ENCODE measurements around the gene ALG11.
"Not testable (repeated sequence)": the region's sequence is repeated elsewhere in the genome, so short reads cannot be mapped to it uniquely, and the experiment has no call there.

The ALG11 gene

GRCh38 chr13:52026246-52026626, 14.0 kb downstream of the ALG11 start:
- DNase-seq (ENCODE audit: extremely low read depth in 1 of 2, low read depth in 1 of 2), result no peak

DNA sequence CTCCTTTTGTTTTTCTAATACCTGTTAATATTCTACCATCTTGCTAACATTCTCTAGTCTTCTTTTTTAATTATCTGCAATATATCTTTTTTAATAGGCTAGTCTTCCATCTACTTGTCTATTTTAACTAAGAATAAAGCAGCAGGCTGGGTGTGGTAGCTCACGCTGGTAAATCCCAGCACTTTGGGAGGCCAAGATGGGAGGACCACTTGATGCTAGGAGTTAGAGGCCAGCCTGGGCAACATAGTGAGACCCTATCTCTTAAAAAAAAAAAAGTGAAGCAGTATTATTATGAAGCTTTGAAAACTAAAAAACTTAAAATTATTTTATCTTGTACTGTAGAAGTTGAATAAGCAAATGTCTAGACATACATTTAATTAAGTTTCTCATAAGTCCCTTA, 15.6 kb downstream of the ALG11 start:
- no peak for DNase-seq (ENCODE audit: extremely low read depth in 1 of 2, low read depth in 1 of 2)

DNA sequence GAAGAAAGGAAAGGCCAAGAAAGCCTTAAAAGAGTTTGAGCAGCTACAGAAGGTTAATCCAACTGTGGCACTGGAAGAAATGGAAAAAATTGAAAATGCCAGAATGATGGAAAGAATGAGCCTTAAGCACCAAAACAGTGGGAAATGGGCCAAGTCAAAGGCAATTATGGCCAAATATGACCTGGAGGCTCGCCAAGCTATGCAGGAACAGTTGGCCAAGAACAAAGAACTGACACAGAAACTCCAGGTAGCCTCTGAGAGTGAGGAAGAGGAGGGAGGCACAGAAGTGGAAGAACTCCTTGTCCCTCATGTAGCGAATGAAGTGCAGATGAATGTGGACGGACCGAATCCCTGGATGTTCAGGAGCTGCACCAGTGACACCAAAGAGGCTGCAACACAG, 17.4 kb downstream of the ALG11 start:
- DNase-seq (ENCODE audit: extremely low read depth in 1 of 2, low read depth in 1 of 2), result no peak

- DNase-seq (ENCODE audit: extremely low read depth in 1 of 2, low read depth in 1 of 2), result not testable (repeated sequence)
These were observed 18.2 kb downstream of the ALG11 start for GRCh38 chr13:52030401-52030800.

DNA sequence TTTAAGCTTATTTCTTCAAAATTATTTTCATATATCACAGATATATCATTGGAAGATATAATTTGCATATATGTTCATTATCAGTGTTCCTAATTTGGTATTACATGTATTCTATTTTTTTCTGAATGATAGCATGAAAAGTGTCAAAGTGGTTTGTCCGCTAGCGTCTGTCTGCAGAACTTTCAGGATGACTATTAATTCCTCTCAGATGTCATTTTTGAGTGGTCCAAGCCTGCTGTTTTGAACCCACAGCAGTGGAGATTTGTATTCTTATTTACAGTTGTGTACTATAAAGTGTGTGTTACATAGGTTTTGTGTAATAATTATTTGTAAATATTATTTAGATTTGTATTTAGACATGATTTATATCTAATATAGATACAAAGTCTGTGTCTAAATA, 20.8 kb downstream of the ALG11 start:
- no peak for DNase-seq (ENCODE audit: extremely low read depth in 1 of 2, low read depth in 1 of 2)

DNA sequence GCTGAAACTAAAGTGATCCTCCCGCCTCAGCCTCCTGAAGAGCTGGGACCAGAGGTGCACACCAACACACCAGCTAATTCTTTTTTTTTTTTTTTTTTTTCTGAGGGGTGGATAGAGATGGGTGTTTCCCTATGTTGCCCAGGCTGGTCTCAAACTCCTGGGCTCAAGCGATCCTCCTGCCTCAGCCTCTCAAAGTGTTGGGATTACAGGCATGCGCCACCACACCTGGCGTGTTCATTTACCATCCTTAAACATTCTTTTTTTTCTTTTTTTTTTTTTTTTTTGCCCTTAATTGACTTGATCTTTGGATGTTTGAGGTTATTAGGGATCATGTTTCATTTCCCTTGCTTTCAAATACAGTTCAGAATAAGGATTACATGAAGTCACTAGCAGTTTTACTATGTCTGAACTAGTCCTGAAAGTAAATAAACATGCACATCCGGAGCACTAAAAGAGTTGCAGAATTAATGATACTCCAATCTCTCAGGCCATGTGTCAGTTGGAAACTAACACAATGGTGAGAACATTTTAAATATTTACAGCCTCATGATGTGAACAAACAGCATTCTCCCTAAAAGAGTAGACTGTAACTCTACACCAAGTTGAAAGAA, 22.5 kb downstream of the ALG11 start:
- DNase-seq (ENCODE audit: extremely low read depth in 1 of 2, low read depth in 1 of 2), result no peak

GRCh38 chr13:52036037-52036436, 23.8 kb downstream of the ALG11 start:
- no peak for DNase-seq (ENCODE audit: extremely low read depth in 1 of 2, low read depth in 1 of 2)

DNA sequence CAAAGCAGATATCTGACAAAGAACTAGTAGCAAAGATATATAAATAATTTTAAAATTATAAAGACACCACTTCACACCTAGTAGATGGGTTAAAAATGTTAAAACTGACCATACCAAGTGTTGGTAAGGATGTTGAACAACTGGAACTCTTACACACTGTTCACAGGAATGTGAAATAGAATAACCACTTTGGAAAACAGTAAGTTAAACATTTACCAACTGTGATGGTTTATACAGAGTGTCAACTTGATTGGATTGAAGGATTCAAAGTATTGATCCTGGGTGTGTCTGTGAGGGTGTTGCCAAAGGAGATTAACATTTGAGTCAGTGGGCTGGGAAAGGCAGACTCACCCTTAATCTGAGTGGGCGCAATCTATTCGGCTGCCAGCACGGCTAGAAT, 31.5 kb downstream of the ALG11 start:
- DNase-seq (ENCODE audit: extremely low read depth in 1 of 2, low read depth in 1 of 2), result no peak

- no peak for DNase-seq (ENCODE audit: extremely low read depth in 1 of 2, low read depth in 1 of 2)
These were observed 35.3 kb downstream of the ALG11 start for GRCh38 chr13:52047463-52047862.

- no peak for DNase-seq (ENCODE audit: extremely low read depth in 1 of 2, low read depth in 1 of 2)
These were observed 36.3 kb downstream of the ALG11 start for GRCh38 chr13:52048516-52048915.

- no peak for DNase-seq (ENCODE audit: extremely low read depth in 1 of 2, low read depth in 1 of 2)
These were observed 39.2 kb downstream of the ALG11 start for GRCh38 chr13:52051400-52051799.

DNA sequence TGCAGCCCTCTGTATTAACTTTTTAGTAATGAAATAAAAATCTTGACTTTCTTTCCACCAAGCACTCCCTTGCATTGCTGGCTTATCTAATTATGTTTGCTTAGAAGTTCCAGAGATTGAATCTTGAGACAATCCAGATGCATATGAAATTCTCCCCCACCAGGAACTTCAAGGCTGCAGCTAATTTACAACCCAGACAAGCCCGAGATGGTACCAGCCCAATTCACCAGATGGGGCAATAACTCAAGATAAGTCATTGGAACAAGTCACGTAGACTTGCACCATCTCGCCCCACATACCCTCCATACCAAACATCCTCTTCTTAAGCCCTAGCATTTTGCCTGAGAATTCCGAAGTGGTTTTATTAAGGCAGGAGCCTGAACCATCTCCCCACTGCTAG, 41.3 kb downstream of the ALG11 start:
- no peak for DNase-seq (ENCODE audit: extremely low read depth in 1 of 2, low read depth in 1 of 2)

GRCh38 chr13:52061064-52061463, 48.9 kb downstream of the ALG11 start:
- not testable (repeated sequence) for DNase-seq (ENCODE audit: extremely low read depth in 1 of 2, low read depth in 1 of 2)

DNA sequence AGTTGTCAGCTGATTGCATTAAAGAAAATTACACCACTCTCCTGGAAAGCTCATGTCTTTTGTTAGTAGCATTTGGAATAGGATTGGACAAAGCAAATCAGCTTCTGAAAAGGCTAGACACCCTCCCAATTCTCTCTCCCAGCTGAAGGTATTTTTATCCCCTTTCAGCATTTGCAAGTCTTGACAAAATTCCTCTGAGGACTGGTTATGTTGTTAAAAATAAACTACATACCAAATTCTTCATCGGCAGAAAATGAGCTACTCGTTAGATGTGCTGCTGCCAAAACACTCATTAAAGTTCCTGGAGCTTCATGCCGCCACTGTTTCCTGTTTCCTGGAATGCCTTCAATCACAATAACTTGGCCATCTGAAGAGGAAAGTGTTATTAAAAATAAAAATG, 49.4 kb downstream of the ALG11 start:
- no peak for DNase-seq (ENCODE audit: extremely low read depth in 1 of 2, low read depth in 1 of 2)

- no peak for DNase-seq (ENCODE audit: extremely low read depth in 1 of 2, low read depth in 1 of 2)
These were observed 55.0 kb downstream of the ALG11 start for GRCh38 chr13:52067237-52067636.

GRCh38 chr13:52070929-52071523, 58.8 kb downstream of the ALG11 start:
- DNase-seq (ENCODE audit: extremely low read depth in 1 of 2, low read depth in 1 of 2), result no peak

Data from activated CD8-positive, alpha-beta memory T cell treated with anti-CD3 and anti-CD28 coated beads for 1 hour (primary cell).